Measurements from ENCODE around the gene TLK1. TPM values are rescaled to one million over a fixed set of nuclear protein-coding genes. Genes with fewer than 3 reads are reported as not detected.

The TLK1 gene
- total RNA-seq, 2 donors from 2014 or later, result 31.9 to 48.1 TPM

DNA sequence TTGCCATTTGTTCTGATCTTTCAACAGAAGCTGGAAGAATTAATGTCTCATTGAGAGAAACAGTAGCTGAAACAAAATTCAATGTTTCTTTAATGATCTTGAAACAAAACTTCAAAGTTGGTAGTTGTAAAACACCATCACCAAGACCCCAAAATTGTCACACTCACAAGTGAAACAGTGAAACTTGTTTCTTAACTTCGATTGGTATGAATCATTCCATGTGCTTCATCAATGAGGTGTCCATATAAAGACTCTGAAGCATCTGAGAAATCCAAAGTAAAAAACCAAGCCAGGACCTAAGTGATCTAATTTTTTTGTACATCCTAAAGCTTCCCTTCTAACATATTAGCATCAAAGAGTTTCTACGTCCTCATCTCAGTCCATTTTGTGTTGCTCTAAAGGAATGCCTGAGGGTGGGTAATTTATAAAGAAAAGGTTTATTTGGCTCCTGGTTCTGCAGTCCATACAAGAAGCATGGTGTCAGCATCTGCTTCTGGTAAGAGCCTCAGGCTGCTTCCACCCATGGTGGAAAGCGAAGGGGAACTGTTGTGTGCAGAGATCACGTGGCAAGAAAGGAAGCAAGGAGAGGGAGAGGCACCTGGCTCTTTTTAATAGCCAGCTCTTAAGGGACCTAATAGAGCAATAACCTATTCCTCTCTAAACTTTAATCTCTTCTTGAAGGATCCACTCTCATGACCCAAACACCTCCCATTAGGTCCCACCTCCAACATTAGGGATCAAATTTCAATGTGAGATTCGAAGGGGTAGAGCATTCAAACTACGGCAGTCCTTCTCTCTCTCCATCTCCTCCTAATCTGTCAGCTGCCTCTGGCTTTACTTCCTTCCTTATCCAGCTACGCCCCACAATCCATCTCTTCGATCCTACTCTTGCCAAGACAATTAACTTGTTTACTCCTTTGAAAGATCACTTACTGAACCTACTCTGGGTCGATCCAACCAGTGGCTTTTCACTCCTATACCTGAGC lies 20.7 kb upstream of the TLK1 start:
- TF ChIP-seq, protein P1, sequence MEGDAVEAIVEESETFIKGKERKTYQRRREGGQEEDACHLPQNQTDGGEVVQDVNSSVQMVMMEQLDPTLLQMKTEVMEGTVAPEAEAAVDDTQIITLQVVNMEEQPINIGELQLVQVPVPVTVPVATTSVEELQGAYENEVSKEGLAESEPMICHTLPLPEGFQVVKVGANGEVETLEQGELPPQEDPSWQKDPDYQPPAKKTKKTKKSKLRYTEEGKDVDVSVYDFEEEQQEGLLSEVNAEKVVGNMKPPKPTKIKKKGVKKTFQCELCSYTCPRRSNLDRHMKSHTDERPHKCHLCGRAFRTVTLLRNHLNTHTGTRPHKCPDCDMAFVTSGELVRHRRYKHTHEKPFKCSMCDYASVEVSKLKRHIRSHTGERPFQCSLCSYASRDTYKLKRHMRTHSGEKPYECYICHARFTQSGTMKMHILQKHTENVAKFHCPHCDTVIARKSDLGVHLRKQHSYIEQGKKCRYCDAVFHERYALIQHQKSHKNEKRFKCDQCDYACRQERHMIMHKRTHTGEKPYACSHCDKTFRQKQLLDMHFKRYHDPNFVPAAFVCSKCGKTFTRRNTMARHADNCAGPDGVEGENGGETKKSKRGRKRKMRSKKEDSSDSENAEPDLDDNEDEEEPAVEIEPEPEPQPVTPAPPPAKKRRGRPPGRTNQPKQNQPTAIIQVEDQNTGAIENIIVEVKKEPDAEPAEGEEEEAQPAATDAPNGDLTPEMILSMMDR (IDR thresholded peaks at IDR 0.05), result no peak
- TF ChIP-seq POLR2A (IDR thresholded peaks at IDR 0.05), result no peak
- intact Hi-C loops (cut with DNase I), result no loop called here
- H3K27me3 ChIP-seq, result no peaks in the 10 kb centered on the region
- H3K9me3 ChIP-seq, result no peaks in the 10 kb centered on the region
- no peaks in the 10 kb centered on the region for H3K36me3 ChIP-seq (replicated peaks in 1 of 2; ENCODE audit: insufficient read depth in 1 of 2, low read depth in 2 of 2)
- no peak overlapping the region for H3K4me3 ChIP-seq
- DNase-seq (no peak), ATAC-seq (no peak)
- WGBS, 2 donors, result 37 to 40% methylated on average over 9 of the region's 9 CpGs
- no peak overlapping the region for H3K27ac ChIP-seq
- H3K4me1 ChIP-seq, result no peaks in the 10 kb centered on the region

DNA sequence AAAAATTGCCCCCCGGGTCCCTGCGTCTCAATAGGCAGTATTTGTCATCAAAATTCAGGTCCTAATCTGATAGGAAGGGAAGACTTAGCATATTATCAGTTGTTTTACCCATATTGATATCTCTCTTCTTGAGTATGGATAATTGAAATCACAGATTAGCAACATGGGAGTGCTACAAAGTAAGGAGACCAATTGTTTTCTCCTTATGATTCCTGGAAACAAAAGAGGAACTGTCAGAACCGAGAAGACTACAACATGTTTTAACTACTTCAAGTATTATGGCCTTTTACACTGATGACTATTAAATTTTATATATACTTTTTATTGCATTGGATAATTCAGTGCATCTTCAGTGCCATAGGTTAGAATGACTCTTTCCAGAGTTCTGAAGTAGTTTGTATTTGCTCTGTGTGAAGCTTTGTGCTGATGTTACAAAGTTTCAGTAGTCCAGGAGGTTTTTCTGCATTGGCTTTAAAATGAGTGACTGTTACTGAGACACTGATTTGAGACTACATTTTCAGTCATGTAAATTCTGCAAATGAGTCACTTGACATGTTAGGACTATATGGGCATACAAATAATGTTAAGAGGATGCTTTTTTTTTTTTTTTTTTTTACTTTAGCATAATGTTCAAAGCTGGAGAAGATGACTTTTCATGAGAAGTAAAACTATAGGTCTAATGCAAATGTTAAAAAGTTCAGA lies 19.7 kb upstream of the TLK1 start:
- DNase-seq, result no peak
- H3K9me3 ChIP-seq, result no peaks in the 10 kb centered on the region
- H3K4me3 ChIP-seq, result no peak overlapping the region
- WGBS, 2 donors, result 82 to 91% methylated on average over 3 of the region's 3 CpGs
- H3K27me3 ChIP-seq, result no peaks in the 10 kb centered on the region
- no peaks in the 10 kb centered on the region for H3K36me3 ChIP-seq (replicated peaks in 1 of 2; ENCODE audit: insufficient read depth in 1 of 2, low read depth in 2 of 2)
- H3K4me1 ChIP-seq, result no peaks in the 10 kb centered on the region
- intact Hi-C loops (cut with DNase I), result no loop called here
- no peak for ATAC-seq
- no peak overlapping the region for H3K27ac ChIP-seq
- TF ChIP-seq POLR2A (IDR thresholded peaks at IDR 0.05), result no peak
- TF ChIP-seq, protein P1 (IDR thresholded peaks at IDR 0.05), result no peak

DNA sequence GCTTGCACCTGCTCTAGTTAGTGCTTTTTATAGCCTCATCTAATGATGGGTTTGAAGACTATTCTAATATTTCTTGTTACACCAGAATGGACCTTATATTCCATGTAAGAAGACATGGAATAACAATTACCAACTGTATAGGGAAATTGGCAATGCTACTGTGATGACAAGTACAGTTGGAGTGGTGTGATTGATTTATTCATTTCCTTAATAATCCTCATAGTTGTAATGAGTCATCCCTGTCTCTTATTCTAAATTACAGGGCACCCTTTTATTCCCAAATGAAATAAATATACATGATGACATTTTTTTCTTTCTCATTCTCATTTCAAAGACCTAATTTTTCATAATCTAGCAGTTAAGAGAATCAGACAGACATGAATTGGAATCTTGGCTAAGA lies 18.3 kb upstream of the TLK1 start:
- H3K27me3 ChIP-seq, result no peaks in the 10 kb centered on the region
- no peak overlapping the region for H3K27ac ChIP-seq
- TF ChIP-seq, protein P1 (IDR thresholded peaks at IDR 0.05), result no peak
- TF ChIP-seq POLR2A (IDR thresholded peaks at IDR 0.05), result no peak
- no peaks in the 10 kb centered on the region for H3K4me1 ChIP-seq
- no peaks in the 10 kb centered on the region for H3K9me3 ChIP-seq
- H3K4me3 ChIP-seq, result no peak overlapping the region
- DNase-seq, result no peak
- no peak for ATAC-seq
- H3K36me3 ChIP-seq (replicated peaks in 1 of 2; ENCODE audit: insufficient read depth in 1 of 2, low read depth in 2 of 2), result no peaks in the 10 kb centered on the region
- intact Hi-C loops (cut with DNase I), result no loop called here

DNA sequence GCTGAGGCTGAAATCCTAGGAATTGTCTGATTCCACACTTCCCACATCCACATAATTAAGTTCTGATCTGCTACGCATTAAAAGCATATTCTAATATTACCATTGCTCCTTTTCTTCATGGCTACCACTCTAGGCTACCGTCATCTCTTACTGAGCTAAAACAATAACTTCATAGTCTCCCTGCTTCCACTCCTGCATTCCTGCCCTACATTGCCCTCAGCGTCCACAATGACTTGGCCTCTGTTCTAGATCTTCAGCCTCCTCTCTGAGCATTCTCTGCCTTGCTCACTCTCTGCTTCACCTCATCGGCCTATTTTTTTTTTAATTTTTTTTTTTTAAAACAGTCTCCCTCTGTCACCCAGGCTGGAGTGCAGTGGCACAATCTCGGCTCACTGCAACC lies 15.8 kb upstream of the TLK1 start:
- DNase-seq (no peak), ATAC-seq (no peak)
- no peak for TF ChIP-seq POLR2A (IDR thresholded peaks at IDR 0.05)
- TF ChIP-seq, protein P1 (IDR thresholded peaks at IDR 0.05), result no peak
- intact Hi-C loops (cut with DNase I), result no loop called here
- Histone ChIP-seq H3K27me3 (no peaks in the 10 kb centered on the region), H3K27ac (no peak overlapping the region), H3K4me3 (no peak overlapping the region), H3K36me3 (replicated peaks in 1 of 2; ENCODE audit: insufficient read depth in 1 of 2, low read depth in 2 of 2) (no peaks in the 10 kb centered on the region), H3K4me1 (no peaks in the 10 kb centered on the region), H3K9me3 (no peaks in the 10 kb centered on the region)
- 88 to 92% methylated on average over 5 of the region's 5 CpGs for WGBS, 2 donors
